GM21528 (cell line): ENCODE measurements around the gene CDKN2AIPNL.
"Not testable (repeated sequence)": the region's sequence is repeated elsewhere in the genome, so short reads cannot be mapped to it uniquely, and the experiment has no call there.

Experiments
- ATAC-seq: cut with Tn5 transposase; IDR thresholded peaks from one replicate; pipeline ENCODE4 v1.9.1; 2021; ENCODE audit warnings: mild to moderate bottlenecking, moderate library complexity; ENCODE audit not compliant: unreplicated experiment, low FRiP score

The CDKN2AIPNL gene

DNA sequence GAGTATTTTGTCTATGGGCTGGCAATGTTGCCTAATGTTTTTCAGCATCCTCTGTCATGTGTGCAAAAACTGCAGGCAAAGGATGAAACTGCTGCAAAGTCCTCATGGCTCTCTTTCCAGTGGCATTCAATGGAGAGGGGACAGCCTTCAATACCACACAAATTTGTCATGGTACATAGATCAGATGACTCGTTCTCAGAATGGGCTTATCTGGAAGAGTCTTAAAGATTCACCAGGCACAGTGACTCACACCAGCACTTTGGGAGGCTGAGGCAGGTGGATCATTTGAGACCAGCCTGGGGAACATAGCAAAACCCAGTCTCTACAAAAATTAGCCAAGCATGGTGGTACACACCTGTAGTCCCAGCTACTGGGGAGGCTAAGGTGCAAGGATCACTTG lies 5.3 kb downstream of the CDKN2AIPNL start:
- no peak for ATAC-seq

DNA sequence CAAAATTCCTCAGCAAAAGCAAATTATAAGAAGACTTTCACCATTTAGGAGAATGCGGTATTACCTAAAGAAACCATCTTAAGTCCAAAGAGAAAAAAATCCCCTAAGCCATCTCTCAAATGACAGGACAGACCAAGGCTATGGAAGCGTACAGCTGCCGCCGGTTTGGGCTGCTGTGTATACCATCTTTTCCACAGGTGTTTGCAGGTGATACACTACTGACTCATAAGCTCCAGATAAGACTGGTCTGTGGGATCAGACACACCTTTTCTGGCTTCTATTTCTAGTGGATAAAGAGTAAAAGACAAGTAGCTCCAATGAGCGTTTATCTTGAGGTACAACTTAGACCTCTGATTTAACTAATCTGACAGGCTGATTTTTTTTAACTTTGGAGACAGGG lies 7.7 kb downstream of the CDKN2AIPNL start:
- ATAC-seq: no peak

DNA sequence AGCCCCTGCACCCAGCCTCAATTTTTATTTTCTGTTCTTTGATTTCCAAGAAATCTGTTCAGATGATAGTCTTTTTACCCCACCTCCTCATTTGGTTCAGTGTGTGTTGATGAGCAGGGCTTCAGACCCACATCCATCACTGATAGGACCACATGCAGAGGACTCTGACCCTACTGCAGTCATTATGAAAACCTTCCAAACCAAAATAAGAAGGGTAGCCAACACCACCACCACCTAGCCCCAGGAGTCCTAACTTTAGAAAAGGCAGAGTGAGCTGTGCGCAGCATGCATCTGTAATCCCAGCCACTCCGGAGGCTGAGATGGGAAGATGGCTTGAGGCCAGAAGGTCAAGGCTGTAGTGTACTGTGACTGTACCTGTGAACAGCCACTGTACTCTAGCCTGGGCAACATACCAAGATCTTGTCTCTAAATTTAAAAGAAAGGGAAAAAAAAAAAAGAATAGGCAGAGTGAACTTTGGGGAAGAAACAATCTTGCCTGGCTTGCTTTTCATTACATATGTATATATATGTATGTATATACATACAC lies 13.0 kb downstream of the CDKN2AIPNL start:
- ATAC-seq: no peak

DNA sequence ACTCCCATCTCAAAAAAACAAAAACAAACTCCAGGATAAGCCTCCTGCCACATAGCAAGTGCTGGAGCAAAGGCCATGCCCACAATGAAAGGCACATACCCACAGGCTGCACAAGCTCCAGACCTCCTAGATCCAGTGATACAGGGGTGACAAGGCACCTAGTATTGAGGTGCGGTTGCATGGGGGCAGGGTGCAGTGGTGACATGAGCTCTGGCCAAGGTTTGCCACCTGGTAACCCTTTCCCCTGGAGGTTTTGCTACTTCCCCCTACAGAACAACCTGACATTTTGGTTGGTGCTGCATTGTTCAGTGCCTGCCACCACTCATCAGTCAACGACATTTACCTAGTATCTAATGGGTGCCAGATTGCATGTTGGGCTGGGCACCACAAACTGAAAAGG lies 14.5 kb downstream of the CDKN2AIPNL start:
- no peak for ATAC-seq

DNA sequence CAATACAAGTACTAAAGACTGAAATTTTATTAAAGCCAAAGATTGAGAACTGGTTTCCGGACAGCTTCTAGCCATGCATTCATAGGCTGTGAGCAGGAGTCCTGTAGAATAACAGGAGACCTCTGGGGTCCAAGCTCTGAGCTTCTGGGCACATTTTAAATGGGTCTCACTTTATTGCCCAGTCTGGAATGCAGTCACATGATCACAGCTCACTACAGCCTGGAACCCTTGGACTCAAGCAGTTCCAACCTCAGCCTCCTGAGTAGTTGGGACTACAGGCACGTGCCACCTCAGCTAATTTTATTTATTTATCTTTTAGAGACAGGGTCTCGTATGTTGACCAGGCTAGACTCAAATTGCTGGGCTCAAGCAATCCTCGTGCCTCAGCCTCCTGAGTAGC lies 15.4 kb downstream of the CDKN2AIPNL start:
- ATAC-seq: no peak

DNA sequence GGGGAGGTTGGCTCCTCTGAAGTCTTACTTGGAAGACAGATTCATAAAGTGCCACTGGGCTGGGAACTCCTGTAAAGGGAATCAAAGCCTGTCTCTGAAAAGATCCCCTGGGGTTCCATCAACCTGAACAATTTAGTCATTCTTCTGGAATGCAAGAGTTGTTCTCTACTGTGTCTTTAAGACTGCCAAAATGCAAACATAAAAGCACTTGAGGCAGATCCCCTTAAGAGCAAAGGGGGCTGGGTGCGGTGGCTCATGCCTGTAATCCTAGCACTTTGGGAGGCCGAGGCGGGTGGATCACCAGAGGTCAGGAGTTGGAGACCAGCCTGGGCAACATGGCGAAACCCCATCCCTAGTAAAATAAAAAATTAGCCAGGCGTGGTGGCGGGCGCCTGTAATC lies 16.7 kb downstream of the CDKN2AIPNL start:
- ATAC-seq: no peak

DNA sequence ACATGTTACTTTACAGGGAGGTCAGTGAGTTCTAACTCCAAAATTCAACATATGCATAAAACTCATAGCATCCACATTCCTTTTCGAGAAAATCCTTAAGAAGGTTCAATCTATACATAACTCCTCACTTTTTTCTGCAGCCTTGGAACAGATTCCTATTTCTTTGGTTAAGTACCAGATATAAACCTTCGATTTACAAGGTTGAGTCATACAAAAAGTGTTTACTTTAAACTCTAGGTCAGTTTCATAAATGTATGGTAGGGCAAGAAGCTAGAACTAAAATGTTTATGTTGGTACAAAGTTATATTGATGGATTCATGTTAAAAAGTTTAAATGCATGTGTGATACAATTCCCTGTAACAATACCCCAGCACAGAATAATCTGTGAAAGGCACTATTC lies 19.4 kb downstream of the CDKN2AIPNL start:
- no peak for ATAC-seq

DNA sequence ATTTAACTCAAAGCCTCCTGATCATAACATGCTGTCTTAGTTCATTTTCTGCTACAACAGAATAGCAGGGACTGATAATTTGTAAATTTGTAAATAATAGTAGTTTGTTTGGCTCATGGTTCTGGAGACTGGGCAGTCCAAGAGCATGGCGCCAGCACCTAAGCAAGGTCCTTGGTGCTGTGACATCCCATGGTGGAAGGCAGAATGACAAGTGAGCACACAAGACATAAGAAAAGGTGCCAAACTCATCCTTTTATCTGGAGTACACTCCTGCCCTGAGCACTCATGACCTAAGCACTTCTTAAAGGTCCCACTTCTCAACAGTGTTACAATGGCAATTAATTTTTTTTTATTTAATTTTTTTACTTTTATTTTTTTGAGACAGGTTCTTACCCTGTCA lies 24.2 kb downstream of the CDKN2AIPNL start:
- no peak for ATAC-seq

DNA sequence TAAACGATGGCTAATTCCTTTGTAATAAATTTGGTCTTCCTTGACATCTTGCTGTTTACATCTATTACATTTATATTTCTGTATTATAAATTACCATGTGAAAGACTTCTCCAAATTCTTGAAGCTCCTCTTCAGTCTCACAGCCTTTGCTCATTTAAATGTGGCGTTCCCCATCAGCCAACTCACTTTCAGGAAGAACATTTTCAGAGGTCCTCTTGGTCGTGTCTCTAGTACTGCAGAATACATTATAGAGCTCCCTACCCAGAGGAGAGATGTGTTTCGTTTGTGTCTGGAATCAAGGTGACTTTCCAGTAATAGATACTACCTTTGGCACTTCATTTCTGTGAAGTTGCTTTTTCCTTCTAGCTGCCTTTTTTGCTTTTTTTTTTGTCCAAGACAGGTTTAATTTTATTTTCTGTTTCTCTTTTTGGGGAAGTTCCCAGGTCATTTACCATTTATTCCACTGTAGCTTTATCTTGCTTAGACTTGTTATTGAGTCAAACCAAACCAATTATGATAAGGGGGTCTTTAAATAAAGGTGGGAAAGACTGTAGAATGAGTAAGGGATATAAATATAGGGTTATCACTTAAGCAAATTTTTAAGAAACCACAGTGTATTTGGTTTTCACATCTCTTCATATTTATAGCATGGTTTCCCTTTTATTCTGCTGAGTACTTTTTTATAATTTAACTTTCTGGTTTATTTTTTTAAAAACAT lies 27.5 kb downstream of the CDKN2AIPNL start:
- ATAC-seq: no peak

DNA sequence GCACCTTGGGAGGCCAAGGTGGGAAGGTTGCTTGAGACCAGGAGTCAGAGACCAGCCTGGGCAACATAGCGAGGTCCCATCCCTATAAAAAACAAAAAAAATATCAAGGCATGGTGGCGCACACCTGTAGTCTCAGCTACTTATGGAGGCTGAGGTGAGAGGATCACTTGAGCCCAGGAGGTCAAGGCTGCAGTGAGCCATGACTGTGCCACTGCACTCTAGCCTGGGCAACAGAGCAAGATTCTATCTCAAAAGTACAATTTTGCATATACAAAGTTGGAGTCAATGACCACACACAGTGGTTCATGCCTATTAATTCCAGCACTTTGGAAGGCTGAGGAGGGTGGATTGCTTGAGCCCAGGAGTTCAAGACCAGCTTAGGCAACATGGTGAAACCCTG lies 29.5 kb downstream of the CDKN2AIPNL start:
- ATAC-seq: not testable (repeated sequence)

DNA sequence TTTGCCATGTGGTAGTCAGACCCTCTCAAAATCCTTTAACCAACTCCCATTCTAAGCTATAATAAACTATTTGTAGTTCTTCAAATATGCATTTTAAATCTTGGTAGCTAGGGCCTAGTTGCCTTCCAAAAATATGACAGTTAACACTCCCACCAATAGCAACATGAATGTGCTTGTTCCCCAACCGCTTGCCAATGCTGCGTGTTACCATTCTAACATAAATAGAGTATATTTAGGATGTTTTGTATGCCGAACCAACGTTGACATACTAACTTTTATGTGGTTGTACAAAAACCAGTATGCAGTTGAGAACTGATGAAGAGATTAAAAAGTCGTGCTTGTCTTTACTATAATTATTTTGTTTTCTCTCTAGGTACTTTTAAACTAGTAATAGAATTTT lies 31.3 kb downstream of the CDKN2AIPNL start:
- ATAC-seq: no peak

DNA sequence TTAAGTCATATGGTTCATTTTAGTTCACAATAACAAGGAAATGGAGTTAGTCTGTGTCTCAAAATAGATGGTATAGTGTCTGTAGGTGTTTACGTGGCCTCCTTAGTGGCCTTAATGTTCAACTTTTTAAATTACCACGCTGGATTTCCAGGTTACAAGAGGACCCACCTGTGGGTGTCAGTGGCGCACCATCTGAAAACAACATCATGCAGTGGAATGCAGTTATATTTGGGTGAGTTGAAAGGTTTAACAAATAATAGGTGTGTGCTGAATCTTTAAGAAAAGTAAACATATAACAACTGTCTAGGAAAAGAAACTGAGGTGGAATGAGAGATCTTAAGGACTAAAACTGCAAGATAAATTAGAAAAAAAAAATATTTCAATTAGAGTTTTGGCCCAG lies 37.4 kb downstream of the CDKN2AIPNL start:
- ATAC-seq: no peak

DNA sequence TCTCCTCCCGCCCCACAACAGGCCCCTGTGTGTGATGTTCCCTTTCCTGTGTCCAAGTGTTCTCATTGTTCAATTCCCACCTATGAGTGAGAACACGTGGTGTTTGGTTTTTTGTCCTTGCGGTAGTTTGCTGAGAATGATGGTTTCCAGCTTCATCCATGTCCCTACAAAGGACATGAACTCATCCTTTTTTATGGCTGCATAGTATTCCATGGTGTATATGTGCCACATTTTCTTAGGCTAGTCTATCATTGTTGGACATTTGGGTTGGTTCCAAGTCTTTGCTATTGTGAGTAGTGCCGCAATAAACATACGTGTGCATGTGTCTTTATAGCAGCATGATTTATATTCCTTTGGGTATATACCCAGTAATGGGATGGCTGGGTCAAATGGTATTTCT lies 38.0 kb downstream of the CDKN2AIPNL start:
- ATAC-seq: not testable (repeated sequence)

DNA sequence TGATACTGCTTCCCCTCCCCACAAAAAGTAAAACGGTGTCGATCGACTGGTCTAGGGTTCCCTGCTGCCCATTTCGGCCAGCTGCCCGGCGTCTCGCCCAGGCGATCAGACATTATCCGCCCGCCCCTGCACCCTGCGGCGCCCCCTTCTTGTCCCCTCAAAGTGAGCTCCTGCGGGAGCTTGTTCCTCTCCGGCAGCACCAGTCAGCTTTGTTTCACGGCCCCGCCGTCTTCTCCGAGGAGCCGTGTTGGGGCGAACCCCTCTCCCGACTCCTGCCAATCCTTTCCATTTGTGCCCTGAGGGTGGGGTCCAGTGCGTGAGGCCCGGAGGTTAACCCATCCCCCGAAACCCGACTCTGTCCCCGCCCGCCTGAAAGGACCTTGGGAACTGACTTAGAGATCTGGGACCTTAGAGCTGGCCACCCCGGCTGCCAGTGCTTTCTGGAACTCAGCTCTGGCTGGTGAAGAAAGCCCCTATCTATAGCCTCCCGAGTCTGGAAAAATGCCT lies 39.8 kb downstream of the CDKN2AIPNL start:
- peak; percentile 9 for ATAC-seq

DNA sequence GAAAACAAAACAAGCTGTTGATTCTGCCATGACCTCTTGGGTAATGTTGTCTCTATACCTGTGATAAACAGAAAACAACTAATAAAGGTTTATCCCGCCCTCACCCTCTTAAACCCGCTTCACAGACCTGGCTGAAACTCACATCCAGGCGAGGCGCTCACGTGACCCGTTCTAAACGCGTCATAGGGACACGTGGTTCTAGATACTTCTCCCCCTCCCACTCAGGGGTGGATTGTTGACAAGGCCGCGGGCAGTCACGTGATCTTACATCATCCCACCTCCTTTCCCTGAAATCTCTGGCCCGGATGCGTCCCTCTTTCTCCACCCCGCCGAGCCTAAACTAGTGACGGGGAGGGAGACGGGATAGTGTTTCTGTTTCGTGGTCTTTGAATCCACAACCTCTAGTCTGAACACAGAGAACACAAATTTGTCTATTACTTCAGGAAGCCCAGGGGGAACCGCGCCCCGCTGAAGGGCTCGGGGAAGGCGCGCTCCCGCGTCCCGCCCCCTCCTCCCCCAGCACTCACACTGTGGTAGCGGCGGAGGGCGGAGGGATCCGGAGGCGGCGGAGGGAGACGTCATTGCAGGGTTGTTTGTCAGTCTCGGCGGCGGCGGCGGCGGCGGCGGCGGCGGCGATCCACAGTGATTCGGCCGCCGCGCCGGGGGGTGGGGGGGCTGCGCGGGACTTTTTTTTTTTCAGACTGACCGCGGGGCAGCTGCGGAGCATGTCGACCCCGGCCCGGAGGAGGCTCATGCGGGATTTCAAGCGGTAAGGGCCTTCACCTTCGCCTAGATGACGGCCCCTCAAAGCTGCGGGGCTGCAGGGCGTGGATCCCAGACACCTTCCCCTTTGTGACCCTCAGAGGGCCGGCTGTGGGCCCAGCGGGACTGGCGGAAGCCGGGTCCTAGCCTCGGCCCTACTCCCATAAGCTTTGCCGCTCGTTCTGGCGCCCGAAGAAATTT lies 40.5 kb downstream of the CDKN2AIPNL start, which contains the start of gene UBE2B:
UBE2B (plus strand) TSS at position 699 of the 963 bp plus-strand sequence; CDS start at position 726, 27 bp downstream.
- ATAC-seq: peak; percentile 76

DNA sequence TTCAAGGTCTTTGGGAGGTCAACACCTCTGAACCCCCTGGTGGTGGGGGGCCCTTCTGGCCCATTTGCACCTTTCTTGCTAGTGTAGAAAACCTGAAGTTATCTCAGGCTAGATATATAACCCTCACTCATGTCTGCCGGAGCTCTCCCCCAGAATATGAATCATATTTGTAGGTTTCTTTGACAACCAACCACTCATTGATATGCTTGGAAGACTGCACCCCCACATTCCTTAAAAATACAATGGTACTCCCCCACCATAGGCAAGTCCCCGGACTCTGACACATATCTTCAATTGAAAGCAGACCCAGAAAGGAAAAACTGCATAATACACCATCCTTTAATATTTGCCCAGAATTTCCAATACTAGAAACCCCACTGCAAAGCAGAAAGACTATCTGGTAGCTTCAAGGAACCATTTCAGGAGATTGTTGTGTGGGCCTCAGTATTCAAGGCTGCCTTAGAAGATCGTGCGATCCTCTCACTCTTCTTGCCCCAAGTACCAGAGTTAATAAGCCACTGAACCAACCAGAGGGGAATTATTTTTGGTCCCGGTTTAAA lies 41.3 kb downstream of the CDKN2AIPNL start:
- ATAC-seq: peak; percentile 11

DNA sequence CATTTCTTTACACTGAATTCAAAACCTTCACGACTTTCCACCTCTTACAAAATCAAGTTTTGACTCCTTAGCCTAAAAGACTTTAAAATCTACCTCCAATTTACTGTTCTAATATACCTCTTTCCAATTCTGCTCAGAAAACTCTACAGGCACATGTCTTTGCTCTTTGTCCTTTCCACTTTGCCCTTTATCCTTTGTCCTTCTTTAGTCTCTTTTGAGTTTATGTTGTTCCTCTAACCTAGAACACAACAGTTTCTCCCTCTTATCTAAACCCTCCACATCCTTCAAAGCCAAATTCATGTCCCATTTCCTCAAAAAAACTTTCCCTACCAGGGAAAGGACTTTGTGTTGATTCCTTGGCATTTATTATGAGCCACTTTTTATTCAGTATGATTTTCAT lies 46.1 kb downstream of the CDKN2AIPNL start:
- ATAC-seq: no peak

DNA sequence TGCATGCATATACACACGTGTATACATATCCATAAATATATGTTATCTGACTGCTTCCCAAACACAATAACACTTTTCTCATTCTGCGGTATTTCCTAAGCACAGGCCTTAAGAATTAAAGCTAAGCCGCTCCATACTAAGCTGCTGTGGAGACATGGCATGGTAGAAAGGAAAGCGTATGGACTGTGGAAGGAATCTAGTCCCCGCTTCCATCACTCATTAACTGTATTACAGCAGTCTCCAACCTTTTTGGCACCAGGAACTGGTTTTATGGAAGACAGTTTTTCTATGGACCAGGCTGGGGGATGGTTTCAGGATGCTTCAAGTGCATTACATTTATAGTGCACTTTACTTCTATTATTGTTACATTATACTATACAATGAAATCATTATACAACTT lies 56.0 kb downstream of the CDKN2AIPNL start:
- no peak for ATAC-seq
